H1 (cell line): Measurements from ENCODE around the gene OVCA2. TPM values are rescaled to one million over a fixed set of nuclear protein-coding genes. Genes with fewer than 3 reads are reported as not detected.

Experiments
- BACH1 ChIP-seq: IDR thresholded peaks from 2 replicates; pipeline ENCODE4 v1.6.1; 2012; ENCODE audit warnings: low read length, improper control_type of control experiment
- CBX5 ChIP-seq: fragments of 300-800, 300-1000 bp; sonication (generic); IDR thresholded peaks from 2 replicates; pipeline ENCODE4 v1.7.1; 2016; ENCODE audit warnings: antibody characterized with exemption, low read length, low read depth
- CEBPB ChIP-seq: IDR thresholded peaks from 2 replicates; pipeline ENCODE4 v1.6.1; 2012; ENCODE audit warnings: low read depth, low read length
- CTCF ChIP-seq, 3 experiments: IDR thresholded peaks; 1 replicate in 2 of 3; 2 replicates in 1 of 3; pipeline versions ENCODE4 v1.5.1 to v1.6.1; 2011; ENCODE audit warnings: low read length in 3 of 3, mild to moderate bottlenecking in 3 of 3, inconsistent platforms in 2 of 3, low read depth in 1 of 3, moderate library complexity in 1 of 3; ENCODE audit not compliant: insufficient read depth in 1 of 3; ENCODE audit errors: control extremely low read depth in 1 of 3
- E2F6 ChIP-seq: IDR thresholded peaks from 2 replicates; pipeline ENCODE4 v1.6.1; 2012; ENCODE audit warnings: inconsistent platforms
- EGR1 ChIP-seq: IDR thresholded peaks from 2 replicates; pipeline ENCODE4 v1.6.1; 2011; ENCODE audit warnings: low read depth, low read length, borderline replicate concordance
- EP300 ChIP-seq, 2 experiments: IDR thresholded peaks; 1 replicate in 1 of 2; 2 replicates in 1 of 2; pipeline ENCODE4 v1.6.1; 2011 to 2012; ENCODE audit warnings: low read depth in 2 of 2, low read length in 2 of 2, mild to moderate bottlenecking in 2 of 2, borderline replicate concordance in 1 of 2, inconsistent platforms in 1 of 2, moderate library complexity in 1 of 2
- FOSL1 ChIP-seq: IDR thresholded peaks from 2 replicates; pipeline ENCODE4 v1.6.1; 2011; ENCODE audit warnings: mild to moderate bottlenecking, low read depth, low read length, moderate library complexity; ENCODE audit not compliant: insufficient read depth
- GTF2F1 ChIP-seq: IDR thresholded peaks from 2 replicates; pipeline ENCODE4 v1.6.1; 2012; ENCODE audit warnings: low read depth, low read length, improper control_type of control experiment, borderline replicate concordance
- HDAC2 ChIP-seq, 2 experiments: fragments of 300-600 bp in 1 of 2; sonication (generic) in 1 of 2; IDR thresholded peaks; 2 replicates each; pipeline ENCODE4 v1.6.1; 2011 to 2012; ENCODE audit warnings: low read depth in 2 of 2, low read length in 2 of 2, mild to moderate bottlenecking in 2 of 2, moderate library complexity in 2 of 2, borderline replicate concordance in 1 of 2, inconsistent platforms in 1 of 2
- JUN ChIP-seq: IDR thresholded peaks from 2 replicates; pipeline ENCODE4 v1.6.1; 2011; ENCODE audit warnings: low read depth, mild to moderate bottlenecking, improper control_type of control experiment, low read length
- KDM1A ChIP-seq: fragments of 200-600, 300-600 bp; sonication (generic); IDR thresholded peaks from 2 replicates; pipeline ENCODE4 v1.7.1; 2016; ENCODE audit warnings: mild to moderate bottlenecking, low read length, borderline replicate concordance
- MAFK ChIP-seq: IDR thresholded peaks from 2 replicates; pipeline ENCODE4 v1.6.1; 2012; ENCODE audit warnings: low read depth, mild to moderate bottlenecking, improper control_type of control experiment, low read length
- NANOG ChIP-seq: IDR thresholded peaks from 2 replicates; pipeline ENCODE4 v1.6.1; 2011; ENCODE audit warnings: low read length, low read depth, mild to moderate bottlenecking, inconsistent platforms; ENCODE audit not compliant: insufficient read depth, poor library complexity, severe bottlenecking
- POLR2A ChIP-seq, 2 experiments: IDR thresholded peaks; 1 replicate in 1 of 2; 2 replicates in 1 of 2; pipeline ENCODE4 v1.6.1; 2011; ENCODE audit warnings: low read depth in 2 of 2, low read length in 2 of 2, mild to moderate bottlenecking in 2 of 2; ENCODE audit errors: control extremely low read depth in 1 of 2
- POLR2AphosphoS5 ChIP-seq: IDR thresholded peaks from 2 replicates; pipeline ENCODE4 v1.6.1; 2011; ENCODE audit warnings: low read depth, low read length
- SP2 ChIP-seq: IDR thresholded peaks from 2 replicates; pipeline ENCODE4 v1.6.1; 2012; ENCODE audit warnings: mild to moderate bottlenecking, low read length, inconsistent platforms
- SUZ12 ChIP-seq: fragments of 200-600 bp; sonication (generic); IDR thresholded peaks from 2 replicates; pipeline ENCODE4 v1.6.1; 2012; ENCODE audit warnings: mild to moderate bottlenecking, inconsistent platforms, low read length, moderate library complexity, mixed read lengths
- TAF1 ChIP-seq: IDR thresholded peaks from 2 replicates; pipeline ENCODE4 v1.6.1; 2011; ENCODE audit warnings: mild to moderate bottlenecking, low read depth, low read length
- TBP ChIP-seq: IDR thresholded peaks from 2 replicates; pipeline ENCODE4 v1.6.1; 2011; ENCODE audit warnings: low read depth, low read length, improper control_type of control experiment
- TCF12 ChIP-seq: IDR thresholded peaks from 2 replicates; pipeline ENCODE4 v1.6.1; 2011; ENCODE audit warnings: low read depth, mild to moderate bottlenecking, low read length
- polyA plus RNA-seq, 7 experiments: library from polyadenylated mRNA; depleted of rRNA in 3 of 7; stranded (reverse) in 5 of 7; unstranded in 2 of 7; fragments of >200 nt in 5 of 7; fragments of 200-250 nt in 2 of 7; gene quantifications; 1 replicate in 5 of 7; 2 replicates in 1 of 7; 4 replicates in 1 of 7; pipeline versions ENCODE4 v1.2.1 to v1.2.3, GENCODE V29; 2011 to 2013; ENCODE audit warnings: missing spikeins in 2 of 7, mixed read lengths in 2 of 7
- total RNA-seq: library from RNA; stranded (reverse); fragmentation: NEBNext Ultra II Directional; extraction: Animal tissue kit (Norgen Biotek cat#: 25700); gene quantifications from 2 replicates; pipeline ENCODE4 v1.2.1, GENCODE V29; 2021

Gene OVCA2
- total and polyA plus RNA-seq, 2 of the 8 experiments (the other 6 are each of a cell fraction or from before 2014, with no cell fraction given): 15.3 to 37.0 TPM

- TF ChIP-seq POLR2A (IDR thresholded peaks at IDR 0.05; ENCODE audit: control extremely low read depth in 1 of 2, low read depth in 2 of 2, low read length in 2 of 2) (peak in 1 of 2 experiments; percentile 85; a peak in 2 of 3 replicates), E2F6 (0 out of 2 replicates have a peak, but pooled peaks have one; percentile 8), TAF1 (peak; percentile 90), POLR2AphosphoS5 (peak; percentile 81), EGR1 (peak; percentile 71), NANOG (peak; percentile 33), TBP (peak; percentile 69; the same call in 1 of the 2 replicates), EP300 (IDR thresholded peaks at IDR 0.05; ENCODE audit: borderline replicate concordance in 1 of 2, low read depth in 2 of 2, low read length in 2 of 2) (no peak), GTF2F1 (peak; percentile 80; the same call in 1 of the 2 replicates), CTCF (IDR thresholded peaks at IDR 0.05; ENCODE audit: control extremely low read depth in 1 of 3, insufficient read depth in 1 of 3, low read depth in 1 of 3, low read length in 3 of 3) (peak; percentile 54 to 66 (median 54)), JUN (no peak), KDM1A (no peak), MAFK (no peak), CBX5 (no peak), TCF12 (no peak), HDAC2 (IDR thresholded peaks at IDR 0.05; ENCODE audit: borderline replicate concordance in 1 of 2, low read depth in 2 of 2, low read length in 2 of 2) (peak in 1 of 2 experiments; percentile 34; a peak in 1 of 4 replicates), CEBPB (no peak), FOSL1 (no peak), SP2 (no peak), BACH1 (no peak), SUZ12 (0 out of 2 replicates have a peak, but pooled peaks have one; percentile 25)
Measured at GRCh38 chr17:2041561-2042389, at the start of gene OVCA2 (continued).
